ENCODE measurements around the gene BCL11A.

The BCL11A gene

GRCh38 chr2:60541056-60541651 is 12.3 kb downstream of the BCL11A start:
- H3K4me1 ChIP-seq (ENCODE audit: insufficient read depth, low read length), result peaks cover 50% of the 10 kb centered on the region
- H3K36me3 ChIP-seq (ENCODE audit: insufficient read depth, low read length), result peaks cover 10% of the 10 kb centered on the region
- H3K4me3 ChIP-seq (ENCODE audit: low read depth in 1 of 2, low read length in 2 of 2), result no peak overlapping the region
- H3K9me3 ChIP-seq (ENCODE audit: low read length), result no peaks in the 10 kb centered on the region
- H3K27ac ChIP-seq (ENCODE audit: low read depth, low read length), result peak overlapping the region; percentile 6
- no peaks in the 10 kb centered on the region for H3K27me3 ChIP-seq (ENCODE audit: control insufficient read depth in 1 of 2, insufficient read depth in 2 of 2, low read length in 2 of 2)
- no peak overlapping the region for H3K9ac ChIP-seq (ENCODE audit: low read length)

- Histone ChIP-seq H3K36me3 (ENCODE audit: insufficient read depth, low read length) (peaks cover 4% of the 10 kb centered on the region), H3K9me3 (ENCODE audit: low read length) (no peaks in the 10 kb centered on the region), H3K27me3 (ENCODE audit: control insufficient read depth in 1 of 2, insufficient read depth in 2 of 2, low read length in 2 of 2) (no peaks in the 10 kb centered on the region), H3K4me3 (ENCODE audit: low read depth in 1 of 2, low read length in 2 of 2) (no peak overlapping the region), H3K9ac (ENCODE audit: low read length) (no peak overlapping the region), H3K4me1 (ENCODE audit: insufficient read depth, low read length) (peaks cover 49% of the 10 kb centered on the region), H3K27ac (ENCODE audit: low read depth, low read length) (no peak overlapping the region)
These were observed 13.4 kb downstream of the BCL11A start for GRCh38 chr2:60540074-60540473.

- no peak overlapping the region for H3K4me3 ChIP-seq (ENCODE audit: low read depth in 1 of 2, low read length in 2 of 2)
- H3K9ac ChIP-seq (ENCODE audit: low read length), result no peak overlapping the region
- peaks cover 4% of the 10 kb centered on the region for H3K36me3 ChIP-seq (ENCODE audit: insufficient read depth, low read length)
- no peak overlapping the region for H3K27ac ChIP-seq (ENCODE audit: low read depth, low read length)
- no peaks in the 10 kb centered on the region for H3K9me3 ChIP-seq (ENCODE audit: low read length)
- peaks cover 49% of the 10 kb centered on the region for H3K4me1 ChIP-seq (ENCODE audit: insufficient read depth, low read length)
- H3K27me3 ChIP-seq (ENCODE audit: control insufficient read depth in 1 of 2, insufficient read depth in 2 of 2, low read length in 2 of 2), result no peaks in the 10 kb centered on the region
These were observed 14.3 kb downstream of the BCL11A start for GRCh38 chr2:60539140-60539539.

- Histone ChIP-seq H3K4me1 (ENCODE audit: insufficient read depth, low read length) (peaks cover 58% of the 10 kb centered on the region), H3K4me3 (ENCODE audit: low read depth in 1 of 2, low read length in 2 of 2) (no peak overlapping the region), H3K9ac (ENCODE audit: low read length) (no peak overlapping the region), H3K27ac (ENCODE audit: low read depth, low read length) (no peak overlapping the region), H3K36me3 (ENCODE audit: insufficient read depth, low read length) (peaks cover 4% of the 10 kb centered on the region), H3K9me3 (ENCODE audit: low read length) (no peaks in the 10 kb centered on the region), H3K27me3 (ENCODE audit: control insufficient read depth in 1 of 2, insufficient read depth in 2 of 2, low read length in 2 of 2) (no peaks in the 10 kb centered on the region)
These were observed 15.4 kb downstream of the BCL11A start for GRCh38 chr2:60538101-60538500.

GRCh38 chr2:60536746-60537145 is 16.7 kb downstream of the BCL11A start:
- Histone ChIP-seq H3K4me3 (ENCODE audit: low read depth in 1 of 2, low read length in 2 of 2) (no peak overlapping the region), H3K9me3 (ENCODE audit: low read length) (no peaks in the 10 kb centered on the region), H3K27me3 (ENCODE audit: control insufficient read depth in 1 of 2, insufficient read depth in 2 of 2, low read length in 2 of 2) (no peaks in the 10 kb centered on the region), H3K27ac (ENCODE audit: low read depth, low read length) (no peak overlapping the region), H3K36me3 (ENCODE audit: insufficient read depth, low read length) (peaks cover 4% of the 10 kb centered on the region), H3K4me1 (ENCODE audit: insufficient read depth, low read length) (peaks cover 70% of the 10 kb centered on the region), H3K9ac (ENCODE audit: low read length) (no peak overlapping the region)

- H3K9ac ChIP-seq (ENCODE audit: low read length), result no peak overlapping the region
- peak overlapping the region; percentile 3 for H3K27ac ChIP-seq (ENCODE audit: low read depth, low read length)
- H3K36me3 ChIP-seq (ENCODE audit: insufficient read depth, low read length), result peaks cover 4% of the 10 kb centered on the region
- H3K4me3 ChIP-seq (ENCODE audit: low read depth in 1 of 2, low read length in 2 of 2), result peak overlapping the region in 1 of 2 donors; percentile 4
- peaks cover 72% of the 10 kb centered on the region for H3K4me1 ChIP-seq (ENCODE audit: insufficient read depth, low read length)
- no peaks in the 10 kb centered on the region for H3K9me3 ChIP-seq (ENCODE audit: low read length)
- H3K27me3 ChIP-seq (ENCODE audit: control insufficient read depth in 1 of 2, insufficient read depth in 2 of 2, low read length in 2 of 2), result no peaks in the 10 kb centered on the region
These were observed 17.7 kb downstream of the BCL11A start for GRCh38 chr2:60535685-60536312.

GRCh38 chr2:60534892-60535684 is 18.4 kb downstream of the BCL11A start:
- H3K4me3 ChIP-seq (ENCODE audit: low read depth in 1 of 2, low read length in 2 of 2), result peak overlapping the region in 1 of 2 donors; percentile 4
- H3K9me3 ChIP-seq (ENCODE audit: low read length), result no peaks in the 10 kb centered on the region
- peak overlapping the region; percentile 3 for H3K27ac ChIP-seq (ENCODE audit: low read depth, low read length)
- H3K9ac ChIP-seq (ENCODE audit: low read length), result no peak overlapping the region
- peaks cover 4% of the 10 kb centered on the region for H3K36me3 ChIP-seq (ENCODE audit: insufficient read depth, low read length)
- peaks cover 72% of the 10 kb centered on the region for H3K4me1 ChIP-seq (ENCODE audit: insufficient read depth, low read length)
- H3K27me3 ChIP-seq (ENCODE audit: control insufficient read depth in 1 of 2, insufficient read depth in 2 of 2, low read length in 2 of 2), result no peaks in the 10 kb centered on the region

GRCh38 chr2:60534052-60534685 is 19.3 kb downstream of the BCL11A start:
- H3K4me1 ChIP-seq (ENCODE audit: insufficient read depth, low read length), result peaks cover 73% of the 10 kb centered on the region
- no peaks in the 10 kb centered on the region for H3K27me3 ChIP-seq (ENCODE audit: control insufficient read depth in 1 of 2, insufficient read depth in 2 of 2, low read length in 2 of 2)
- no peak overlapping the region for H3K9ac ChIP-seq (ENCODE audit: low read length)
- H3K27ac ChIP-seq (ENCODE audit: low read depth, low read length), result peak overlapping the region; percentile 40
- no peaks in the 10 kb centered on the region for H3K9me3 ChIP-seq (ENCODE audit: low read length)
- peak overlapping the region in 1 of 2 donors; percentile 30 for H3K4me3 ChIP-seq (ENCODE audit: low read depth in 1 of 2, low read length in 2 of 2)
- H3K36me3 ChIP-seq (ENCODE audit: insufficient read depth, low read length), result peaks cover 4% of the 10 kb centered on the region

- H3K4me1 ChIP-seq (ENCODE audit: insufficient read depth, low read length), result peaks cover 72% of the 10 kb centered on the region
- H3K36me3 ChIP-seq (ENCODE audit: insufficient read depth, low read length), result peaks cover 4% of the 10 kb centered on the region
- peak overlapping the region in 1 of 2 donors; percentile 30 for H3K4me3 ChIP-seq (ENCODE audit: low read depth in 1 of 2, low read length in 2 of 2)
- peak overlapping the region; percentile 40 for H3K27ac ChIP-seq (ENCODE audit: low read depth, low read length)
- no peak overlapping the region for H3K9ac ChIP-seq (ENCODE audit: low read length)
- H3K27me3 ChIP-seq (ENCODE audit: control insufficient read depth in 1 of 2, insufficient read depth in 2 of 2, low read length in 2 of 2), result no peaks in the 10 kb centered on the region
- no peaks in the 10 kb centered on the region for H3K9me3 ChIP-seq (ENCODE audit: low read length)
These were observed 20.1 kb downstream of the BCL11A start for GRCh38 chr2:60533101-60534051.

- Histone ChIP-seq H3K9me3 (ENCODE audit: low read length) (no peaks in the 10 kb centered on the region), H3K4me3 (ENCODE audit: low read depth in 1 of 2, low read length in 2 of 2) (no peak overlapping the region), H3K36me3 (ENCODE audit: insufficient read depth, low read length) (no peaks in the 10 kb centered on the region), H3K27me3 (ENCODE audit: control insufficient read depth in 1 of 2, insufficient read depth in 2 of 2, low read length in 2 of 2) (no peaks in the 10 kb centered on the region), H3K27ac (ENCODE audit: low read depth, low read length) (no peak overlapping the region), H3K9ac (ENCODE audit: low read length) (no peak overlapping the region), H3K4me1 (ENCODE audit: insufficient read depth, low read length) (peaks cover 72% of the 10 kb centered on the region)
These were observed 21.0 kb downstream of the BCL11A start for GRCh38 chr2:60532421-60532820.

Data from muscle layer of colon (tissue), 2 donors.